H9 (cell line): ENCODE data around the gene TRIM27. TPM values are rescaled to one million over a fixed set of nuclear protein-coding genes. Genes with fewer than 3 reads are reported as not detected.

ENCODE experiments used
- DNase-seq: peaks from one replicate; pipeline ENCODE4 v3.0.0-alpha.2; 2017
- H2AFZ ChIP-seq: one replicate; pipeline ENCODE4 v1.6.1; 2013; ENCODE audit warnings: mild to moderate bottlenecking, low read length, control low read depth, moderate library complexity
- H2AK5ac ChIP-seq: 2 replicates; pipeline ENCODE4 v1.6.1; 2013; ENCODE audit warnings: low read length, control low read depth, mixed read lengths; ENCODE audit not compliant: insufficient read length
- H2BK120ac ChIP-seq: one replicate; pipeline ENCODE4 v1.6.1; 2013; ENCODE audit warnings: low read depth, mild to moderate bottlenecking, low read length, control low read depth, inconsistent platforms; ENCODE audit not compliant: poor library complexity, severe bottlenecking
- H2BK12ac ChIP-seq: 2 replicates; pipeline ENCODE4 v1.6.1; 2013; ENCODE audit warnings: low read length, control low read depth, mixed read lengths, low read depth; ENCODE audit not compliant: insufficient read length
- H2BK15ac ChIP-seq: 2 replicates; pipeline ENCODE4 v1.6.1; 2013; ENCODE audit warnings: low read depth, low read length, control low read depth
- H2BK20ac ChIP-seq: one replicate; pipeline ENCODE4 v1.6.1; 2013; ENCODE audit warnings: low read depth, mild to moderate bottlenecking, low read length, control low read depth, inconsistent platforms; ENCODE audit not compliant: poor library complexity, severe bottlenecking
- H2BK5ac ChIP-seq: 2 replicates; pipeline ENCODE4 v1.6.1; 2013; ENCODE audit warnings: low read length, control low read depth, mixed read lengths; ENCODE audit not compliant: insufficient read length
- H3K14ac ChIP-seq: 2 replicates; pipeline ENCODE4 v1.6.1; 2013; ENCODE audit warnings: low read length, control low read depth; ENCODE audit not compliant: insufficient read depth
- H3K18ac ChIP-seq: 2 replicates; pipeline ENCODE4 v1.6.1; 2013; ENCODE audit warnings: low read depth, mild to moderate bottlenecking, mixed read lengths, low read length, control low read depth; ENCODE audit not compliant: insufficient read length
- H3K23ac ChIP-seq: 2 replicates; pipeline ENCODE4 v1.6.1; 2013; ENCODE audit warnings: low read length, control low read depth, mixed read lengths, low read depth; ENCODE audit not compliant: insufficient read length
- H3K23me2 ChIP-seq: 2 replicates; pipeline ENCODE4 v1.6.1; 2013; ENCODE audit warnings: low read depth, mild to moderate bottlenecking, mixed read lengths, low read length, control low read depth; ENCODE audit not compliant: insufficient read length, poor library complexity, severe bottlenecking
- H3K27ac ChIP-seq: 2 replicates; pipeline ENCODE4 v1.5.1; 2013; ENCODE audit warnings: low read length, control low read depth, mixed read lengths, low read depth; ENCODE audit not compliant: insufficient read length
- H3K27me3 ChIP-seq: 2 replicates; pipeline ENCODE4 v1.6.1; 2013; ENCODE audit warnings: low read length, control low read depth, inconsistent platforms; ENCODE audit not compliant: insufficient read depth
- H3K4ac ChIP-seq: 2 replicates; pipeline ENCODE4 v1.6.1; 2013; ENCODE audit warnings: low read depth, mild to moderate bottlenecking, control low read depth, inconsistent platforms, low read length, moderate library complexity
- H3K4me1 ChIP-seq: 2 replicates; pipeline ENCODE4 v1.6.1; 2013; ENCODE audit warnings: low read length, control low read depth, inconsistent platforms; ENCODE audit not compliant: insufficient read depth
- H3K4me2 ChIP-seq: 2 replicates; pipeline ENCODE4 v1.6.1; 2013; ENCODE audit warnings: low read length, control low read depth, mixed read lengths; ENCODE audit not compliant: insufficient read length, insufficient read depth
- H3K56ac ChIP-seq: 2 replicates; pipeline ENCODE4 v1.6.1; 2013; ENCODE audit warnings: low read depth, mild to moderate bottlenecking, mixed read lengths, low read length, control low read depth; ENCODE audit not compliant: insufficient read length
- H3K79me1 ChIP-seq: 2 replicates; pipeline ENCODE4 v1.6.1; 2013; ENCODE audit warnings: low read depth, mild to moderate bottlenecking, moderate library complexity, low read length, control low read depth, inconsistent platforms; ENCODE audit not compliant: insufficient read depth, poor library complexity, severe bottlenecking
- H3K79me2 ChIP-seq: 2 replicates; pipeline ENCODE4 v1.6.1; 2013; ENCODE audit warnings: low read length, control low read depth, inconsistent platforms; ENCODE audit not compliant: insufficient read depth
- H3K9ac ChIP-seq: 2 replicates; pipeline ENCODE4 v1.6.1; 2013; ENCODE audit warnings: low read length, control low read depth, mixed read lengths; ENCODE audit not compliant: insufficient read length; ENCODE audit errors: extremely low read depth
- H3K9me3 ChIP-seq: one replicate; pipeline ENCODE4 v1.6.1; 2013; ENCODE audit warnings: low read depth, low read length, inconsistent platforms; ENCODE audit not compliant: control insufficient read depth
- H3T11ph ChIP-seq: one replicate; pipeline ENCODE4 v1.6.1; 2013; ENCODE audit warnings: mild to moderate bottlenecking, low read length, control low read depth, inconsistent platforms
- H4K20me1 ChIP-seq: one replicate; pipeline ENCODE4 v1.6.1; 2013; ENCODE audit not compliant: control insufficient read depth, insufficient read length, insufficient read depth
- H4K5ac ChIP-seq: 2 replicates; pipeline ENCODE4 v1.6.1; 2013; ENCODE audit warnings: low read depth, mild to moderate bottlenecking, mixed read lengths, low read length, control low read depth; ENCODE audit not compliant: insufficient read length
- H4K8ac ChIP-seq: replicated peaks from 2 replicates; pipeline ENCODE4 v1.6.1; 2013; ENCODE audit warnings: low read length, control low read depth, mixed read lengths, low read depth; ENCODE audit not compliant: insufficient read length
- H4K91ac ChIP-seq: 2 replicates; pipeline ENCODE4 v1.6.1; 2013; ENCODE audit warnings: low read depth, mild to moderate bottlenecking, moderate library complexity, mixed read lengths, low read length, control low read depth; ENCODE audit not compliant: insufficient read length
- H3K27ac Mint-ChIP-seq, 3 experiments: 2 replicates in 2 of 3; 3 replicates in 1 of 3; pipeline ENCODE4 v1.8.0; 2020 to 2021; ENCODE audit warnings: mixed read lengths in 3 of 3, mild to moderate bottlenecking in 1 of 3, moderate library complexity in 1 of 3
- H3K27me3 Mint-ChIP-seq: 2 replicates; pipeline ENCODE4 v1.8.0; 2021; ENCODE audit warnings: low read depth, mild to moderate bottlenecking, moderate library complexity, mixed read lengths
- H3K36me3 Mint-ChIP-seq, 3 experiments: 2 replicates in 2 of 3; 3 replicates in 1 of 3; pipeline ENCODE4 v1.8.0; 2020 to 2021; ENCODE audit warnings: low read depth in 3 of 3, mixed read lengths in 3 of 3; ENCODE audit not compliant: insufficient read depth in 1 of 3
- H3K4me1 Mint-ChIP-seq, 2 experiments: 2 replicates each; pipeline ENCODE4 v1.8.0; 2020; ENCODE audit warnings: mixed read lengths in 2 of 2
- H3K4me3 Mint-ChIP-seq, 2 experiments: 2 replicates in 1 of 2; 3 replicates in 1 of 2; pipeline ENCODE4 v1.8.0; 2020 to 2021; ENCODE audit warnings: mild to moderate bottlenecking in 2 of 2, mixed read lengths in 2 of 2, moderate library complexity in 1 of 2
- H3K9me3 Mint-ChIP-seq, 2 experiments: 2 replicates in 1 of 2; 3 replicates in 1 of 2; pipeline ENCODE4 v1.8.0; 2020; ENCODE audit warnings: mild to moderate bottlenecking in 2 of 2, mixed read lengths in 2 of 2, moderate library complexity in 1 of 2
- CTCF ChIP-seq: fragments of 200-600 bp; sonication (generic); conservative IDR thresholded peaks from 3 replicates; pipeline ENCODE4 v1.8.0; 2021; ENCODE audit warnings: antibody characterized with exemption, mild to moderate bottlenecking
- WGBS: extraction: QIAGEN DNeasy Blood & Tissue Kit; methylation state at CpG from one replicate; pipeline ENCODE4 v1.1.7; 2013; ENCODE audit warnings: missing lambda C conversion rate, low lambda C conversion rate, mixed read lengths; ENCODE audit not compliant: insufficient read length; ENCODE audit errors: extremely low coverage; 5-methylcytosine and 5-hydroxymethylcytosine counted together
- total RNA-seq: library from RNA; stranded (reverse); gene quantifications from 2 replicates; pipeline ENCODE4 v1.2.1, GENCODE V29; 2021

Gene TRIM27
- total RNA-seq, 1 experiment from 2014 or later = 98.2 TPM

- H2AK5ac ChIP-seq = no peak overlapping the region
- no peak overlapping the region for H2BK20ac ChIP-seq
- H3K18ac ChIP-seq = no peak overlapping the region
- H3K9ac ChIP-seq = no peak overlapping the region
- no peaks in the 10 kb centered on the region for H3K23me2 ChIP-seq
- no peak overlapping the region; the same call in 1 of the 2 replicates for H3K14ac ChIP-seq
- peak; percentile 58 for TF ChIP-seq CTCF
- no peak overlapping the region for H3T11ph ChIP-seq
- no CpG with 5 or more reads among the region's 15 CpGs for WGBS
- H2AFZ ChIP-seq = no peak overlapping the region
- no peak overlapping the region for H4K5ac ChIP-seq
- H3K79me2 ChIP-seq = no peaks in the 10 kb centered on the region
- no peak overlapping the region for H3K27ac ChIP-seq
- peak; percentile 81 for DNase-seq
- H4K8ac ChIP-seq = no peak overlapping the region
- no peaks in the 10 kb centered on the region for H3K9me3 ChIP-seq
- no peak overlapping the region for H3K56ac ChIP-seq
- no peak overlapping the region for H3K27ac Mint-ChIP-seq
- no peak overlapping the region for H3K4me3 Mint-ChIP-seq
- H3K27me3 Mint-ChIP-seq = peaks cover 13% of the 10 kb centered on the region
- no peak overlapping the region for H2BK5ac ChIP-seq
- no peak overlapping the region for H2BK12ac ChIP-seq
- no peak overlapping the region for H3K4me2 ChIP-seq
- H3K79me1 ChIP-seq = no peaks in the 10 kb centered on the region
- no peaks in the 10 kb centered on the region for H3K27me3 ChIP-seq
- peaks cover 0 to 2% of the 10 kb centered on the region in 2 experiments; a peak in 1 of 4 replicates for H3K4me1 Mint-ChIP-seq
- no peak overlapping the region for H3K23ac ChIP-seq
- H2BK15ac ChIP-seq = no peak overlapping the region
- H4K91ac ChIP-seq = no peak overlapping the region
- no peaks in the 10 kb centered on the region for H3K4me1 ChIP-seq
- H3K36me3 Mint-ChIP-seq = peaks cover 5 to 13% (median 5%) of the 10 kb centered on the region in 3 experiments; a peak in 5 of 7 replicates
- no peak overlapping the region for H2BK120ac ChIP-seq
- no peaks in the 10 kb centered on the region for H4K20me1 ChIP-seq
- no peak overlapping the region for H3K4ac ChIP-seq
- H3K9me3 Mint-ChIP-seq = peaks cover 17 to 26% of the 10 kb centered on the region in 2 experiments
Measured at GRCh38 chr6:28969129-28969528, 45.3 kb upstream of the TRIM27 start.
